T-helper 2 cell (primary cell): ENCODE results near the gene KRT6A.
A peak's percentile ranks its signal among the peaks of the same experiment; 100 is the strongest.

Experiments used
- DNase-seq, 5 experiments: peaks; one replicate each; pipeline versions ENCODE4 v3.0.0 to v3.0.0-alpha.2; 2012 to 2022
- total RNA-seq, 2 donors: gene quantifications; one replicate each; lab custom pipeline; 2026; lab: John Stamatoyannopoulos, UW

Gene KRT6A
- 0 reads per million in 2 donors for total RNA-seq

- no peak for DNase-seq
Observed at GRCh38 chr12:52493172-52493571, at the start of gene KRT6A. TSS of gene KRT6A (minus strand) at chr12:52493257. CDS start at chr12:52493188, 69 bp downstream.

GRCh38 chr12:52542157-52542556 is 49.1 kb upstream of the KRT6A start:
- no peak for DNase-seq

GRCh38 chr12:52541709-52542108 is 48.7 kb upstream of the KRT6A start:
- DNase-seq = no peak

- no peak for DNase-seq
Observed at GRCh38 chr12:52540531-52540930, 47.5 kb upstream of the KRT6A start.

GRCh38 chr12:52539821-52540173 is 46.7 kb upstream of the KRT6A start:
- no peak for DNase-seq

GRCh38 chr12:52539083-52539820 is 46.2 kb upstream of the KRT6A start:
- no peak for DNase-seq

GRCh38 chr12:52537101-52537500 is 44.0 kb upstream of the KRT6A start:
- no peak for DNase-seq

- no peak for DNase-seq
Observed at GRCh38 chr12:52535574-52535973, 42.5 kb upstream of the KRT6A start.

GRCh38 chr12:52534482-52534881 is 41.4 kb upstream of the KRT6A start:
- peak in 1 of 5 experiments; percentile 7 for DNase-seq

- no peak for DNase-seq
Observed at GRCh38 chr12:52533686-52534470, 40.8 kb upstream of the KRT6A start.

- DNase-seq = no peak
Observed at GRCh38 chr12:52532636-52533035, 39.6 kb upstream of the KRT6A start.

- no peak for DNase-seq
Observed at GRCh38 chr12:52531566-52532300, 38.7 kb upstream of the KRT6A start.

GRCh38 chr12:52530905-52531304 is 37.8 kb upstream of the KRT6A start:
- DNase-seq = no peak

GRCh38 chr12:52530366-52530765 is 37.3 kb upstream of the KRT6A start:
- DNase-seq = no peak

GRCh38 chr12:52529846-52530245 is 36.8 kb upstream of the KRT6A start:
- DNase-seq = no peak

- DNase-seq = no peak
Observed at GRCh38 chr12:52529417-52529816, 36.4 kb upstream of the KRT6A start.

- DNase-seq = no peak
Observed at GRCh38 chr12:52528641-52529143, 35.6 kb upstream of the KRT6A start.

GRCh38 chr12:52527121-52527800 is 34.2 kb upstream of the KRT6A start:
- no peak for DNase-seq

- DNase-seq = peak in 1 of 5 experiments; percentile 27
Observed at GRCh38 chr12:52526511-52526951, 33.5 kb upstream of the KRT6A start.

- DNase-seq = no peak
Observed at GRCh38 chr12:52525661-52526499, 32.8 kb upstream of the KRT6A start.

GRCh38 chr12:52524898-52525591 is 32.0 kb upstream of the KRT6A start:
- no peak for DNase-seq
